ENCODE data around the gene SC5D.

Gene SC5D

DNA sequence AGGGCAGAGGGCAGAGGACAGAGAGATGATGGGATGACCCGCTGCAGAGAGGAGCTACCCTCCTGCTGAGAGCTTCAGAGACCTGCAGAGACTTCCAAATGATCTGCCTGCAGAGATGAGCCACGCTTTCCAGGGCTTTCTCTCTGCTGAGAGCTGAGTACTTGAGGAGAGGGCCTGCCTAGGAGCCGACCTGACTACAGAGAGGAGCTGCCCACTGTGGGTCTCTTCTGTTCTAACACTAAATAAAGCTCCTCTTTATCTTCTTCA, 45.9 kb upstream of the SC5D start:
- H3K27ac ChIP-seq (replicated peaks): no peak overlapping the region
- TF ChIP-seq GABPA (IDR thresholded peaks at IDR 0.05; ENCODE audit: low read depth) (no peak), POLR2AphosphoS5 (IDR thresholded peaks at IDR 0.05; ENCODE audit: low read depth) (no peak), SPI1 (IDR thresholded peaks at IDR 0.05; ENCODE audit: borderline replicate concordance, low read depth) (no peak)
- TF ChIP-seq, protein P1, sequence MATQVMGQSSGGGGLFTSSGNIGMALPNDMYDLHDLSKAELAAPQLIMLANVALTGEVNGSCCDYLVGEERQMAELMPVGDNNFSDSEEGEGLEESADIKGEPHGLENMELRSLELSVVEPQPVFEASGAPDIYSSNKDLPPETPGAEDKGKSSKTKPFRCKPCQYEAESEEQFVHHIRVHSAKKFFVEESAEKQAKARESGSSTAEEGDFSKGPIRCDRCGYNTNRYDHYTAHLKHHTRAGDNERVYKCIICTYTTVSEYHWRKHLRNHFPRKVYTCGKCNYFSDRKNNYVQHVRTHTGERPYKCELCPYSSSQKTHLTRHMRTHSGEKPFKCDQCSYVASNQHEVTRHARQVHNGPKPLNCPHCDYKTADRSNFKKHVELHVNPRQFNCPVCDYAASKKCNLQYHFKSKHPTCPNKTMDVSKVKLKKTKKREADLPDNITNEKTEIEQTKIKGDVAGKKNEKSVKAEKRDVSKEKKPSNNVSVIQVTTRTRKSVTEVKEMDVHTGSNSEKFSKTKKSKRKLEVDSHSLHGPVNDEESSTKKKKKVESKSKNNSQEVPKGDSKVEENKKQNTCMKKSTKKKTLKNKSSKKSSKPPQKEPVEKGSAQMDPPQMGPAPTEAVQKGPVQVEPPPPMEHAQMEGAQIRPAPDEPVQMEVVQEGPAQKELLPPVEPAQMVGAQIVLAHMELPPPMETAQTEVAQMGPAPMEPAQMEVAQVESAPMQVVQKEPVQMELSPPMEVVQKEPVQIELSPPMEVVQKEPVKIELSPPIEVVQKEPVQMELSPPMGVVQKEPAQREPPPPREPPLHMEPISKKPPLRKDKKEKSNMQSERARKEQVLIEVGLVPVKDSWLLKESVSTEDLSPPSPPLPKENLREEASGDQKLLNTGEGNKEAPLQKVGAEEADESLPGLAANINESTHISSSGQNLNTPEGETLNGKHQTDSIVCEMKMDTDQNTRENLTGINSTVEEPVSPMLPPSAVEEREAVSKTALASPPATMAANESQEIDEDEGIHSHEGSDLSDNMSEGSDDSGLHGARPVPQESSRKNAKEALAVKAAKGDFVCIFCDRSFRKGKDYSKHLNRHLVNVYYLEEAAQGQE (IDR thresholded peaks at IDR 0.05; ENCODE audit: insufficient replicate concordance, low read depth): no peak
- TF ChIP-seq, protein P2, sequence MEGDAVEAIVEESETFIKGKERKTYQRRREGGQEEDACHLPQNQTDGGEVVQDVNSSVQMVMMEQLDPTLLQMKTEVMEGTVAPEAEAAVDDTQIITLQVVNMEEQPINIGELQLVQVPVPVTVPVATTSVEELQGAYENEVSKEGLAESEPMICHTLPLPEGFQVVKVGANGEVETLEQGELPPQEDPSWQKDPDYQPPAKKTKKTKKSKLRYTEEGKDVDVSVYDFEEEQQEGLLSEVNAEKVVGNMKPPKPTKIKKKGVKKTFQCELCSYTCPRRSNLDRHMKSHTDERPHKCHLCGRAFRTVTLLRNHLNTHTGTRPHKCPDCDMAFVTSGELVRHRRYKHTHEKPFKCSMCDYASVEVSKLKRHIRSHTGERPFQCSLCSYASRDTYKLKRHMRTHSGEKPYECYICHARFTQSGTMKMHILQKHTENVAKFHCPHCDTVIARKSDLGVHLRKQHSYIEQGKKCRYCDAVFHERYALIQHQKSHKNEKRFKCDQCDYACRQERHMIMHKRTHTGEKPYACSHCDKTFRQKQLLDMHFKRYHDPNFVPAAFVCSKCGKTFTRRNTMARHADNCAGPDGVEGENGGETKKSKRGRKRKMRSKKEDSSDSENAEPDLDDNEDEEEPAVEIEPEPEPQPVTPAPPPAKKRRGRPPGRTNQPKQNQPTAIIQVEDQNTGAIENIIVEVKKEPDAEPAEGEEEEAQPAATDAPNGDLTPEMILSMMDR (IDR thresholded peaks at IDR 0.05; ENCODE audit: insufficient read depth, low read length): no peak
- no peak overlapping the region for H3K4me3 ChIP-seq (replicated peaks; ENCODE audit: insufficient read depth, low read length)
- no peak for DNase-seq (ENCODE audit: low read depth in 1 of 2, low spot score in 1 of 2)
- H3K27me3 ChIP-seq (ENCODE audit: insufficient read depth, poor library complexity, severe bottlenecking): peaks cover 7% of the 10 kb centered on the region

DNA sequence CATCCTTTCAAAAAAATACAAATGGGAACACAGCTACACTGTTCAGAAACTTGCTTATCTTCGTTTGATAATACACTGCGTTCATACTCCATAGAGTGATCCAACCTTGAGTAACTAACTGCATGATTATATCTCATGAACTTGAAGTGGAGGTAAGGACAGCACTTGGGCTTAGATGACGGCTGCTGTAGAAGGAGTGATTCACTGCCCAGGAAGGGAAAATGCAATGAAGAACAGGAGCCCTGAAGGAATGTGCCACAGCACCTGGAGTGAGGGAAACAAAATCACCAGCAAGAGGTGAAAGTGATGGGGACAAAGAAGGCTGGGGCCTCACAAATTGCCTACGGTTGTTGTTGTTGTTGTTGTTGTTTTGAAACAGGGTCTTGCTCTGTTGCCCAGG, 44.1 kb upstream of the SC5D start:
- TF ChIP-seq GABPA (IDR thresholded peaks at IDR 0.05; ENCODE audit: low read depth): no peak
- TF ChIP-seq, protein P2 (IDR thresholded peaks at IDR 0.05; ENCODE audit: insufficient read depth, low read length): no peak
- TF ChIP-seq, protein P1 (IDR thresholded peaks at IDR 0.05; ENCODE audit: insufficient replicate concordance, low read depth): no peak
- no peak for TF ChIP-seq SPI1 (IDR thresholded peaks at IDR 0.05; ENCODE audit: borderline replicate concordance, low read depth)
- no peak for TF ChIP-seq POLR2AphosphoS5 (IDR thresholded peaks at IDR 0.05; ENCODE audit: low read depth)
- no peak for DNase-seq (ENCODE audit: low read depth in 1 of 2, low spot score in 1 of 2)
- Histone ChIP-seq H3K4me3 (replicated peaks; ENCODE audit: insufficient read depth, low read length) (no peak overlapping the region), H3K27me3 (ENCODE audit: insufficient read depth, poor library complexity, severe bottlenecking) (peaks cover under 1% of the 10 kb centered on the region), H3K27ac (replicated peaks) (no peak overlapping the region)

DNA sequence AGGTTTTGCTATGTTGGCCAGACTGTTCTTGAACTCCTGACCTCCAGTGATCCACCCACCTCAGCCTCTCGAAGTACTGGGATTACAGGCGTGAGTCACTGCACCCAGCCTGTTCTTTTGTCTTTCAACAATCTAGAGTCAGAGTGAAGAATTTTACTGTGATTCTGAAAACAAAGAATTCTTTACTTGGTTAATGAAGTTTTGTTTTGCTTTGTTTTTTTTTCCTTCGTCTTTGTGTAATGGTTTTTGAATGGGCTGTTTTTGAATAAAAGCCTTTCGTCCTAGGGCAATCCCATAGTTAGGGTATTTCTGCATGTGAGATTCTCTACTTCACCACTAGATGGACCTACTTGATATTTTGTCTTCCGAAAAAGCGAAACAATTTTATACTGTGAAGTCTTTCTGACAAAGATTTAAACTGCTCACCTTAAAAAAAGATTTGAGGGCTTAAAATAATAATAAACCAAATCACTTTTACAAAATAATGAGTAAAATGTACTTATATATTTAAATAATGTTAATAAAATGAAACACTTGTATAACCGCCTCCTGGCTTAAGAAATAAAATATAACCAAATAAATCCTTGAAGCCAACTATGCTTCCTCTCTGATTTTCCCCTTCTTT, 43.4 kb upstream of the SC5D start:
- DNase-seq (ENCODE audit: low read depth in 1 of 2, low spot score in 1 of 2): peak in 1 of 2 experiments; percentile 1
- Histone ChIP-seq H3K27ac (replicated peaks) (no peak overlapping the region), H3K4me3 (replicated peaks; ENCODE audit: insufficient read depth, low read length) (no peak overlapping the region), H3K27me3 (ENCODE audit: insufficient read depth, poor library complexity, severe bottlenecking) (no peaks in the 10 kb centered on the region)
- TF ChIP-seq, protein P2 (IDR thresholded peaks at IDR 0.05; ENCODE audit: insufficient read depth, low read length): peak; percentile 61
- TF ChIP-seq GABPA (IDR thresholded peaks at IDR 0.05; ENCODE audit: low read depth): no peak

DNA sequence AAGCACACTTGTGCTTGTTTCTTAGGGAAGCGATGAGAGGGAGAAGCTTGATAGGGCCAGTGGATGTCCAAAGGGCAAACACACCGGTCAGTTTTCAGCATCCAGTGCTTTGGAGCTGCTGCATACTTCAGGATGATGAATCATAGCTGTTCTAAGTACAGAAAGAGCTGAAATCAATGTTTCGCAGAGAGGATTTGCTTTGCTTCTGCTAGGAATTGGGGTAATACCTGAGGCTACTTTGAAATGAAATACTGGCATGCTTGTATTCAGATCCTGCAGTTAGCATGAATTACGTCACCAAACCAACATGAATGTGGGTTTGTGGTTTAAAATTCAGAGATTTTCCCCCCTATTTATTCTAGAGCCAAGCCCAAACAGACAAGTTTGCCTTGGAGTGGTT, 41.7 kb upstream of the SC5D start:
- Histone ChIP-seq H3K27me3 (ENCODE audit: insufficient read depth, poor library complexity, severe bottlenecking) (no peaks in the 10 kb centered on the region), H3K4me3 (replicated peaks; ENCODE audit: insufficient read depth, low read length) (no peak overlapping the region), H3K27ac (replicated peaks) (no peak overlapping the region)
- no peak for DNase-seq (ENCODE audit: low read depth in 1 of 2, low spot score in 1 of 2)
- TF ChIP-seq, protein P1 (IDR thresholded peaks at IDR 0.05; ENCODE audit: insufficient replicate concordance, low read depth): no peak
- TF ChIP-seq SPI1 (IDR thresholded peaks at IDR 0.05; ENCODE audit: borderline replicate concordance, low read depth) (no peak), POLR2AphosphoS5 (IDR thresholded peaks at IDR 0.05; ENCODE audit: low read depth) (no peak), GABPA (IDR thresholded peaks at IDR 0.05; ENCODE audit: low read depth) (no peak)
- TF ChIP-seq, protein P2 (IDR thresholded peaks at IDR 0.05; ENCODE audit: insufficient read depth, low read length): no peak

All from HL-60 (cell line).